CD4-positive, alpha-beta T cell treated with Interleukin-12 subunit alpha and Interleukin-12 subunit beta, for 1 hour (primary cell): ENCODE measurements around the gene LRP10.
"Not testable (repeated sequence)": the region's sequence is repeated elsewhere in the genome, so short reads cannot be mapped to it uniquely, and the experiment has no call there.

Experiments
- DNase-seq: peaks from one replicate; pipeline ENCODE4 v3.0.0-alpha.2; 2020

LRP10 gene

DNA sequence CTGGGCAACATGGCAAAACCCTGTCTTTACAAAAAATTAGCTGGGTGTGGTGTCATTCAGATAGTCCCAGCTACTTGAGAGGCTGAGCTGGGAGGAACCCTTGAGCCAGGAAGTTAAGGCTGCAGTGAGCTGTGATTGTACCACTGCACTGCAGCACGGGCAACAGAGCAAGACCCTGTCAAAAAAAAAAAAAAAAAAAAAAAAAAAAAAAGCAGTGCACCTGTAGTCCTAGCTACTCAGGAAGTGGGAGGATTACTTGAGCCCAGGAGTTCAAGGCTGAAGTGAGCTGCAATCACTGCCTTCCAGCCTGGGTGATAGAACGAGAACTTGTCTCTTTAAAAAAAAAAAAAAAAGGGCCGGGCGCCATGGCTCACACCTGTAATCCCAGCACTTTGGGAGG, 17.1 kb downstream of the LRP10 start:
- DNase-seq = peak; percentile 34

DNA sequence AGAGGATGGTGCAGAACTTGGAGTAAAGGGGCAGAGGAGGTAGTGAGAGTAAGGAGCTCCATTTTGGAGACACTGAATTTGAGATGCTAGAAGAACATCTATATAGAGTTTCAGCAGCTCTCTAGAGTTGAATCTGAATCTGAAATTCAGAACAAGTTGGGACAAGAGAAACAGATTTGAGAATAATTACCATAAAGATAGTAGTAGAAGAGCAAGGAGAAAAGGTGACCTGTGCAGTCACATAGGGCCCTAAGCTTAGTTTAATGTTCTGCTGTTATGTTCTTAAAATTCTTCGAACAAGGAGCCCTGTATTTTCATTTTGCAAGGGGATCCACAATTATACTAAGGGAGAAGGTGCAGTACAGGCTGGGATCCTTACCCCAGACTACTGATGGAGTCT, 18.9 kb downstream of the LRP10 start:
- DNase-seq = no peak

DNA sequence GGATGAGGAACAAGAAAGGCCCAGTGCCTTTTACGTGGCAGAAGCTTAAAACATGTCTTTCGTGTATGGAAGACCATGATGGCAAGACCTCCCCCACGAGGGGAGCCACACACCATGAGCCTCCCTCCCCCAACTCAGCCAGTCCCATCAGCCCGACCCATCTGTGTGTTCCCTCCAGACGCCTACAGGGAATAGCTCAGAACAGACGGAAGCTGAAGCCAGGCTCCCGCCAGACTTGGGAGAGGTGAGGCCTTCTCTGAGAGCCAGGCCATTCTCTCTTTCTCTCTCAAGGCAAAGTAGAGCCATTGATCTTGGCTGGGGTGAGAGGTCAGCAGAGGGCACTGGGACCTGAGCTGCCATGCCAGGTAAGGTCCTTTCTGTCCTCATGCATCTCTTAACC, 20.9 kb downstream of the LRP10 start:
- DNase-seq = no peak

DNA sequence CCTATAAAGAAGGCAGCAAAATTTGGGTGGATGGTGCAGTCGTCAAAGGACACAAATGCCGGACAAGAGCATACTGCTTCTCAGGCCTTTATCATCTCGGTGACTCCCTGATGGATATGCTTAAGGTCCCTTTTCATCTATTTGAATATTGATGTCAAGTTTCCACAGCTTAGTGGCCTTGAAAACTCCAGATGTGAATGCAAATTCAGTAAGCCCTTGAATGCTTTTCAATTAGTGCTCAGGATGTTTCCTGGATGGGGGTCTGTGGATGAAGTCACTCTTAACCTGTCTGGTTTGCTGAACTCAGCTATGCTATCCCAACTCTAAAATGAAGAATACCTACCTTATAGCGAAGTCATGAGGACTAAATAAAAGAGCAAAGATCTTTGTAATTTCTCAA, 22.2 kb downstream of the LRP10 start:
- no peak for DNase-seq

DNA sequence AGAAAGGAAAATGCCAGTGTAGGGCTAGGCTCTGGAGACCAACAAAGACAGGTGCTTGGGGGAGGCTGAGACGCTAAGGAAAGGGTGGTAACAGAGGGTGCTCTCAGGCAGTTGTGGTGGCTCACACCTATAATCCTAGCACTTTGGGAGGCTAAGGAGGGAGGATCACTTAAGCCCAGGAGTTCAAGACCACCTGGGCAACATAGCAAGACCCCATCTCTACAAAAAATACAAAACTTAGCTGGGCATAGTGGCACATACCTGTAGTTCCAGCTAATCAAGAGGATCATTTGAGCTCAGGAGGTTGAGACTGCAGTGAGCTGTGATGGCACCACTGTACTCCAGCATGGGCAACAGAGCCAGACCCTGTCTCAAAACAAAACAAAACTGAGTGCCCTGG, 23.9 kb downstream of the LRP10 start:
- no peak for DNase-seq

DNA sequence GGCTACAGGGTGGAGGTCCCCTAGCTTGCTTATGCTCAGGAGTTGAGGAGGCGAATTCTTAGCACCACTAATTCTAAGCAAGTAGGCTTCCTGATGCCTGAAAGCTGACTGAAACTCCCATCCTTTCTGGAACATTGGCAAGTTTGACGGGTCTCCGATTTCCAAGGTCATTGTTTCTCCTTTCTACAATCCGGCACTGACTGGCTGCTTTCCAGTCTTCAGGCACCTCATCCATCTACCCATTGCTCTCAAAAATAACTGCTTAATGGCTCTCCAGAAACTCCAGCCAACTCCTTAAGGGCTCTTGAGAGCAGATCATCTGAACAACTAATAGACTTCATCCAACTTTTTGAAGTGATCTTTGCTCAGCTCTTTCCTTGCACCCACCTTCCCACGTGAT, 24.8 kb downstream of the LRP10 start:
- DNase-seq = no peak

DNA sequence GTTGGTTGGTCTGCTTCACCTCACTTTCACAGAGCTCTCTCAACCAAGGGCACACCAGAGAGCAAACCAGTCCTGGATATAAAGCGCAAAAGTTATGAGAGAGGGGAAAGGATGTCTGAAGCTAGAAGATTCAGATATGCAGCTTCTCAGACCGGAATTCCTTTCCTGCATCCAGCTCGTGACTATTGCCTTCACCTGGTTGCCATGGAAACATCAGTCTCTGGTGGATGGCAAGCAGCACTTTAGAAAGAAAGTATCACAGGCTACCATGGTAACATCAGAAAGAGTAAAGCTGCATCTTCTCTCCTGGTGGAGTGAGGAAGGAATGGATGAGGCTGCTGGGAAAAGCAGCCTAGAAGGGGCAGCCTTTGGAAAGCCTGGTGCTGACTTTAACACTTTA, 25.2 kb downstream of the LRP10 start:
- no peak for DNase-seq

DNA sequence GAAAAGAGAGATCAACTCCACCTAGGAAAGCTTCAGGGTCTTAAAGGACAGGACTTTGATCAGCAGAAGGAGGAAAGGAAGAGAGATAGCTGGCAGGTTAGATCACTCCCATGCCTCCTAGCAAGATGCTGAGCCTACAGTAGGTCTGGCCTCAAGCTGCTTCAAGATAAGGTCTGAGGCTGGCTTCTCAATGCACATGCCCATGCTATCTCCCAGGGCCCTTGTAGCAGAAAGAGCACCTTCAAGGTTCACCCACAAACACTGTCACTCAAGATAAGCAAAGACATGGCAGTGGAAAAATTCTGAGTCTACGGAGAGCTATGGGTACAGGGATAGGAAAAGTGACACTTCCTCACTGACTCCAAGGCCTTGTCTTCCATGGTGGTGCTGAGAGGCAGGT, 25.8 kb downstream of the LRP10 start:
- no peak for DNase-seq

DNA sequence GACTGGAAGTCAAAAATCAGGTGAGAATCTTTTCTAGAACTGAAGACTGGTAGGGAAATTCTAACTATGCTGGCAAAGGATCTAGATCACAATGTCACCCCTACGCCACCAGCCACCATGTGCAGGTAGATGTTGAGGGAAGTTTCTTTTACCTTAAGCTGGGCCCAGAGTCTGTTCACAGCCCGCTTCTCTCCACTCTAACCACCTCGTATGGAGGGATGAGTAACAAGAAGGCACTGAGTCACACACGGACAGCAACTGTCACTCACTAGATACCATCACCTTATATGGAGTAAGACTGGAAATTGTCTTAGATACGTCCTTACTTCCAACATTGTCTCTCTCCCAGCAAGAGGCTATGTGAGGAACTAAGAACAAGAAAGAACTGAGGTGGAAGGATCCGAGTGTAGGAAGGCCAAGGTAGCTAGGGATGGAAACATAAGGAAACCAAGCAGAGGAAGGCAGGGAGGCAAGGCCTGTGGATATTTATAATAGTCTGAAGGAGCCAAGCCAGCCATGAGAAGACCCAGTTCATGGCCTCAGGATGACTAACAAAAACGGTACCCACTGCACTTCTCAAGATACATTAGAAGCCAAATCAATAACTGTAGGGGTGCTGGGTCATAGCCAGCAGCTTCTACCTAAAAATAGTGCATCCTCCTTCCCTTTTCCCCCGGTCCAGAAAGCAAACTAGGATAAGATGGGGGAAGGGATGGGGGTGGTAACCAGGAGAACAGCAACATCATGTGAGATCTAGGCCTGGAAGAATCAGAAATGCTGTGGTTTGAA, 27.0 kb downstream of the LRP10 start:
- no peak for DNase-seq

DNA sequence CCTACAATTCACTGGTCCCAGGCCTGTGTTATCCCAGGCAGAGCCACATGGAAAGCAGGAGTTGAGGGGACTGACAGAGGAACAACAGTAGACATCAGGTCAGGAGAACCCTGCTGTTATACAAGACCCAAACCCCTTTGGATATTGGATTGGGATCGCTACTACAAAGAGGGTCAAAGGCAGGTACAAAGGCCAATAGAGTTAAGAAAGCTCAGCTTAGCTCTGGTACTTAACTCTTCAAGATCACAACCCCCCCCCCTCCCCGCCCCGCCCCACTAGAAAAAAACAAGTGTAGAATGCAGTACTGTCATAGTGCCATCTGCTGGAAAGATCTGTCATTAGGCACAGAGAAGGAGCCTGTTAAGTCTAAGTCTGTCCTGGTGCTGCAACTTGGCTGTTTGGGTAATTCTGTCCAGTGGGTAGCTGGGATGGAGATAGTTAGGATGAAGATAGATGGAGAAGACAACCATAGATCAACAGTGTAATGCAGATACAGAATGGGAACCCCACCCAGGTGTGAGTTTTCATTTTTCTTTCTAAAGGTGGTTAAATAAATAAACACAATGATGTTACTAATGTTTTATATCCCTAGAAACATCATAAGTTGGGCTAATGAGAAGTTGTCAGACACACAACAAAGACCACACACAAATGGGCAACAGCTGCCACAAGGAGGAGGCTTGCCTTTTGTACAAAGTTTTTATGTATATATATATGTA, 28.7 kb downstream of the LRP10 start:
- peak; percentile 78 for DNase-seq

DNA sequence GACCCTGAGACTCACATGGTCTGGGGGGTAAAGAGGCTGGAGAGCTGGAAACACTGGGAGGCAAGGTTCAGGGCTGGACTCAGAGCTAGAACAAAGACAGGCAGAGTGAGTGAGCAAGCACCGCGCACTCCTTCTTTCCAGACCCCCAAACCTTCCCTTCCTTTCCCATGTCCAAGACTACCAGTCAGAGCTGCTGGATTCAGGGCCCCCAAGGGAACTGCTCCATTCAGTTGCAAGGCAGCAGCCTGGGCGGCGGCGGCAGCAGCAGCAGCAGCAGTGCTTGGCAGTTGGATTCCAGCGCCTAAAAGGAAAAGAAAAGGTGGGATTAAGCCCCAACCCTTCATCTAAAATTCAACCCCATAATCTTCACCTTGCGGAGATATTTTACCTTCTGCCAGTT, 30.3 kb downstream of the LRP10 start:
- no peak for DNase-seq

DNA sequence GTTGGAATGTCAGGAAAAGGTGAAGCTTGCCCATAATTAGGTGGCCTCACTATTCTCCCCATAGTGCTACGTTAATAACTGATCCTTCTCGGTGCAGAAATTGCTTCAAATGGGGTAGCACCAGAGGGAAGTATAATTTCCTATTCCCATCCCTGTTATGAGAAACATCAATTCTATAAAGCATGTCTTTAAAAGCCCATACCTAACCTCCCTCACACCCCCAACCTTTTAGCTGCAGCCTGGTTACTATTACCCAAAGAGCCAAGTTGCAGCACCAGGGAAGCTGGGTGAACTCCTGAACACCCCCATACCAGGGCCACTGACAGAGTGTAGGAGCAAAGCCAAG, 32.2 kb downstream of the LRP10 start:
- no peak for DNase-seq

DNA sequence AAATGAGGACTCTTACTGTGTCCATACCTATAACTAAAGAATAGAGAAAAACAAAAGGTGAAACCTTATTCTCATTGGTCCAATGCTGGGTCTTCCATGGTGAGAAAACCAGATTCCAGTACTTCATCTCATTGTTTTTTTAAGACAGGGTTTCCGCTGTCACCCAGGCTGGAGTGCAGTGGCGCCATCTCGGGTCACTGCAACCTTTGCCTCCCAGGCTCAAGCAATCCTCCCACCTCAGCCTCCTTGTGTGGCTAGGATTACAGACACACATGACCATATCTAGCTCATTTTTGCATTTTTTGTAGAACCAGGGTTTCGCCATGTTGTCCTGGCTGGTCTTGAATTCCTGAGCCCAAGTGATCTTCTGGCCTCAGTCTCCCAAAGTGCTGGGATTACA, 34.1 kb downstream of the LRP10 start:
- DNase-seq = no peak

DNA sequence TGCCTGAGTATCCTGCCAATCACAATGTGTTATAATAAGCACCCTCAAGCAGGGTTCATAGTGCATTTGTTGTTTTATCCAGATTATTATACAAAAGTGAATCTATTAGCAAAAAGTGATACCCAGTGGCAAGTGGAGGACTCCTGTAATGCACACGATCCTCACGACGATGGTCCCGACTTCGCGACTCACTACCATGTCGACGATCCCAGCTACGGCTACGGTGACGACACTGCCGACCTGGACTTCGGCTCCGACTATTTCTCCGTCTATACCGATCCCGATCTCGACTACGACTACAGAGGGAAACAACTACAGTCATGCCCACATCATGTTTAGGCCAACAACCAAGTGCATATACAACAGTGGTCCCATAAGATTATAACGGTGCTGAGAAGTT, 34.5 kb downstream of the LRP10 start:
- DNase-seq = no peak

DNA sequence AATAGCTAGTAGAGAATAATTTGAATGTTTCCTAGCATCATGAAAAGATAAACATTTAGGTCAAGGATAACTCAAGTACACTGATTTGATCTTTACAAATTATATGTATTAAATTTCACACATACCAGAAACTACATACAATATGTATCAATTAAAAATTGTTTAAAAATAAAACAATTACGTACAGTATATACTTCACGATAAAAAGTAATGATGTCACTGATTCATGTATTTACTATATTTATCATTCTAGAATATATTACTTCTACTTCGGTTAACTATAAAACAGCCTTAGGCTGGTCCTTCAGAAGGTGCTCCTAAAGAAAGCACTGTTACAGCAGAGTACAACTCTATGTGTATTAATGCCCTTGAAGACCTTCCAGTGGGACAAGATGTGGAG, 35.9 kb downstream of the LRP10 start:
- DNase-seq = no peak

DNA sequence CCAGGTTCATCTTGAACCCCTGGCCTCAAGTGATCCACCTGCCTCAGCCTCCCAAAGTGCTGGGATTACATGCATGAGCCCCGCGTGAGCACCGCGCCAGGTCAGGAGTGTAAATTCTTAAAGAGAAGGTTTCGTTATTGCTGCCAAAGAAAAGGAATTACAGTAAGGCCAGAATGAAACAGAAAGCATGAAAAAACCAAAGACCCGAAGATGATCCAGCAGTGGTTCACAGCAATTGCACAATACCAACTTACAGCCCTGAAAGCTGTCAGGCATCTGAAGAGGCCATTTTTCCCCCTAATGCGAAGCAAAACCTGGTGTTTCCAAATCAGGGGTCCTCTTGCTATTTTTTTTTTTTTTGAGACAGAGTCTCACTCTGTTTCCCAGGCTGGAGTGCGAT, 37.1 kb downstream of the LRP10 start:
- no peak for DNase-seq

DNA sequence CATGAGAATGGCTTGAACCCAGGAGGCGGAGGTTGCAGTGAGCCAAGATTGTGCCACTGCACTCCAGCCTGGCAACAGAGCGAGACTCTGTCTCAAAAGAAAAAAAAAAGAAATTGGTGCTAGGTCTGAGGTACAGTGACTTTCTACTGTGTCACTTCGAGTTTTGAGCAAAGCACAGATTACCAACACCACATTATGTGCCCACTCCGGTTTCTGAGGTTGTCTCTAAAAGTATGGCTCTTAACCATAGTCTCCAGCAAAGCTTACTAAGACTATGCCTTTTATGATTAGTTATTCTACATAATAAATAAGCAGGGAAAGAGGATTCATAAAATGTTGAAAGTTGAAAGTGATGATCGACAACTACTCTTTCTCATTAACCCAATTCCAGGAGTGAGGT, 39.4 kb downstream of the LRP10 start:
- no peak for DNase-seq

DNA sequence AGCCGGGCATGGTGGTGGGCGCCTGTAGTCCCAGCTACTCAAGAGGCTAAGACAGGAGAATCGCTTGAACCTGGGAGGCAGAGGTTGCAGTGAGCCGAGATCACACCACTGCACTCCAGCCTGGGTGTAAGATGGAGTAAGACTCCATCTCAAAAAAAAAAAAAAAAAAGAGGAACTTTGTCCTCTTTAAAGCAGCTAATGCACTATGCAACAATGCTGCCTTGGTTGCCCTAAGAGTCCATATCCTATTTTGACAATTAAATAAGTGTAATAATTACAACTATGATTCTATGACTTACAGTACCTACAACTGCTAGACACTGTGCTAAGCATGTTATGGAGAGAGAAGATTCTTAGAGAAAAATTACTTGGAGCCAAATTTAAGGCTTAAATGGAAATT, 43.3 kb downstream of the LRP10 start:
- DNase-seq = not testable (repeated sequence)

DNA sequence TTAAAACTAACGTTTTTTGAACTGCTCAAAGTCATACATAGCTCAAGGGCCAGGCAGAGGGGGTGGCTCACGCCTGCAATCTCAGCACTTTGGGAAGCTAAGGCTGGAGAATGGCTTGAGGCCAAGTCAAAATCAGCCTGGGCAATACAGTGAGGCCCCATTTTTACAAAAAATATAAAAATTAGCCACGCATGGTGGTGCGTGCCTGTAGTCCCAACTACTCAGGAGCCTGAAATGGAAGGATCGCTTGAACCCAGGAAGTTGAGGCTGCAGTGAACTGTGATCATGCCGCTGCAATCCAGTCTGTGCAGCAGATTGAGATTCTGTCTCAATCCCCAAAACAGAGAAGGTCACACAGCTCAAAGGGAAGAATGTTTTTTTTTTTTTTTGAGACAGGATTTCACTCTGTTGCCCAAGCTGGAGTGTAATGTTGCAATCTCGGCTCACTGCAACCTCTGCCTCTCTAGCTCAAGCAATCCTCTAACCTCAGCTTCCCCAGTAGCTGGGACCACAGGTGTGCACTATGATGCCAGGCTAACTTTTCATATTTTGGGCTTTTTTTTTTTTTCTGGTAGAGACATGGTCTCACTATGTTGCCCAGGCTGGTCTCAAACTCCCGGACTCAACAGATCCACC, 44.5 kb downstream of the LRP10 start:
- no peak for DNase-seq

DNA sequence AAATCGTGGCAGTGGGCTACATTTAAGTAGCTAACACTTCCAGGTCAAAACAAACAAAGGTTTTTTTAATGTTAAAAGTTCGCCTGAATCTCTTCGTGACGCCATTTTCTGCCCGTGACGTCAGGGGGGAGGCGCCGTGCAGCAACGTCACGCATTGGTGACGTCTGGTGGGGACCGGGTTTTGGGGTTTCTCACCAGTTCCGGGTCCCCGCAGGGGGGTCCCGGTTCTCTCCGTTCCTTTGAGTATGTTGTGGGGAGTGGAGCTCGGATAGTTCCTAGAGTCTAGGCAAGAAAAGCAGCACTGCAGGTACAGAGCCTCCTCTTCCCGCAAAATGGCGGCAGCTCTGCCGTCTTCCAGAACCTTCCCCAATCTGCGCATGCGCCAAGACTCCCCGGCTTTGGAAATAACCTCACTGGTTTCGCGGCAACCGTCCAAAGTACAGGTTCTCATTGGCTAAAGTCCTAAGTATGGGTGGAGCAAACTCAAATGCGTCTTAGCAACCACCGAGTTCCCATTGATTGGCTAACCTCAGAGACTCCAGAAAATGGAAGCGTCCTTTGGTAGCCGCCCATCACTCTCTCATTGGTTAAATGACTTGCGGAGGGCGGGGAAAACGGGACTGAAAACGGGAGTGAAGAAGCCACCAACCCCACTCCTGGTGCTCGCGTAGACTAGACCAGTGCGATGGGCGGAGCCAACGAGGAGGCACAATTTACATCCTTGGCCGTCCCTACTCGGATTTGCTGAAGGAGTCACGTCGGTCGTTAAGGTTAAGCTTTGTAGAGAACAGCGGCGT, 47.5 kb downstream of the LRP10 start, which contains the start of gene RBM23:
Gene RBM23, minus strand, starts transcription at position 346 of the 797 bp plus-strand sequence.
- DNase-seq = peak; percentile 100

DNA sequence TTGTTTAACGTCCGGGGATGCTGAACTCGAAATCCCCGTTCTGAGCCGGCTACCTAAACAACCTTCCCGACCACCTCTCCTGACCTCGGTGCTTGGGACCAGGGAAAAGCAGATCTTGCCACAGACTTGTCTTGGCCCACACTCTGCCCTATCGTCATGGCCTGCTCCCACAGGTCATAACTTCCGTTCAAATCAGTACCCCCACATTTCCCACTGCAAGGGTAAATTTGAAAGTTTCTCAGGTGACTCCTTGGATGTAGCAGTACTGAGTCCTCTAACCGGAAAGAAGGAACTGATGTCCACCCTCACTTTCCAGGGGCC, 48.0 kb downstream of the LRP10 start:
- DNase-seq = no peak

DNA sequence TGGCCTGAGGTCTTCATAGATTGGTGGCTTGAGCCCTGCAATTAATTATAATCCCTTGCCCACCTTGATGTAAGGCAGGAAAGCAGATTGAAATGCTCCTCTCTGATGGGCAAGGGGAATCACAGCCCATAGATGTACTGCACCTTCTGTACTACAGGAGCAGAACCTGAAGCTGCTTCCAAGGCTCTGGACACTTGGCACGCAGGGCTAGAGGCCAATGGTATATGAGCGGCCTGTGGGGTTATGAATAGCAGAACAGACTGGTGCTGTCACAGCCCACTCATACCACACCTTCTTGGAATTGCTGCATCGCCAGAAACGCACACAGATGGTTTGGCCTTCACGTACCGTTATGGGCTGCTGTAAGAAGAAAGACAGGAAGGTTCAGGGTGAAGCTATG, 49.2 kb downstream of the LRP10 start:
- DNase-seq = no peak

DNA sequence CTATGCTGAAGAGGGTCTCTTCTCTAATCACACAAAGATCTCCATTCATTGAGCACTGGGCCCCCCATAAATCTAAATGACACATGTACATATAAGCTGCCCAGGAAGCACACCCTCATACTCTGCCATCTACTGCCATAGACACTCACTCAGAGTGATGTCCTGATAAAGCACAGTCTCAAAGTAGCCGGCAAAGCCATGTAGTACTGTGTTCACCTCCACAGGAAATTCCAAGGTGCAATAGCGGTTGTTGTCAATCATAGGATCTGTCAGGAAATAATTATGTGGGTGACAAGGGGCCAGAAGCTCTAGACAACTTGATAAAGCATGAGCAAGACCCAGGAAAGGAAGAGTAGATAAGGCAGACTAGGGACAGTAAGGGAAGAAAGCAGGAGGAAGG, 50.8 kb downstream of the LRP10 start:
- no peak for DNase-seq

DNA sequence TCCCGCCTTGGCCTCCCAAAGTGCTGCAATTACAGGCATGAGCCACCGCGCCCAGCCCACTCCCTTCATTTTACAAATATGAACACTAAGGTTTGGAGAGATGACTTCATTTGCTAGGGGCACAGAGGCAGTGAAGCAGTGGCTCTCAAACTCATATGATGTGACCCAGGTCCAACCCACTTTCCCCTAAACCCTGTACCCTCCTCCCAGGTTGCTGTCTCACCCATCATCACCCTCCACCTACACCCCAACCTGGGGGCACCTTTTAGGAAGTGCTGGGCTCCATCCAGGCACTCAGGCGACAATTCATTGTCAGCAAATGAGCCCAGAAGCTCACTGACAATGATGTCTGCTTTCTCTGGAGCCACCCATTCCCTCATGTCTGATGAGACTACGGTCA, 52.2 kb downstream of the LRP10 start:
- no peak for DNase-seq
